ENCODE data around the gene IFI27.

DNA sequence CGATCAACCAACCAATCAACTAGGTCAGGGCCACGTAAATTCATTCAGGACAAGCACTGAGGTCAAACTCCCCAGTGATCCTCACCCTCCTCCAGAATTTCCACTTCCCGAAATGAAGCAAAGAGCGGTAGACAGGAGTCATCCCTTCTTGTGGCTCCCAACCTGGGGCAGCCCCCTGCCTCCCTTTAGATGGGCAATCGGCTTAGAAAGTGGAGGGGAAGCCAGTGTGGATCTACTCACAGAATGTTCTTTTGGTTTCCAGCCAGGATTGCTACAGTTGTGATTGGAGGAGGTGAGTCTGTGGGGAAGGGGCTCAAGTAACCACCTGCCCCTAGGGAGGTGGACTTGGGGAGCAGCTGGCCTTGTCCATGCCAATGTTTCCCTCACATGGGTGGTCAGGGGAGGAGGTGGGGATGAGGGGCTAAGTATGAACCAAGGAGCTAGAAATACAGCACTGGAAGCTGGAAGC lies 4.1 kb downstream of the IFI27 start:
- TF ChIP-seq, protein P1, sequence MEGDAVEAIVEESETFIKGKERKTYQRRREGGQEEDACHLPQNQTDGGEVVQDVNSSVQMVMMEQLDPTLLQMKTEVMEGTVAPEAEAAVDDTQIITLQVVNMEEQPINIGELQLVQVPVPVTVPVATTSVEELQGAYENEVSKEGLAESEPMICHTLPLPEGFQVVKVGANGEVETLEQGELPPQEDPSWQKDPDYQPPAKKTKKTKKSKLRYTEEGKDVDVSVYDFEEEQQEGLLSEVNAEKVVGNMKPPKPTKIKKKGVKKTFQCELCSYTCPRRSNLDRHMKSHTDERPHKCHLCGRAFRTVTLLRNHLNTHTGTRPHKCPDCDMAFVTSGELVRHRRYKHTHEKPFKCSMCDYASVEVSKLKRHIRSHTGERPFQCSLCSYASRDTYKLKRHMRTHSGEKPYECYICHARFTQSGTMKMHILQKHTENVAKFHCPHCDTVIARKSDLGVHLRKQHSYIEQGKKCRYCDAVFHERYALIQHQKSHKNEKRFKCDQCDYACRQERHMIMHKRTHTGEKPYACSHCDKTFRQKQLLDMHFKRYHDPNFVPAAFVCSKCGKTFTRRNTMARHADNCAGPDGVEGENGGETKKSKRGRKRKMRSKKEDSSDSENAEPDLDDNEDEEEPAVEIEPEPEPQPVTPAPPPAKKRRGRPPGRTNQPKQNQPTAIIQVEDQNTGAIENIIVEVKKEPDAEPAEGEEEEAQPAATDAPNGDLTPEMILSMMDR (IDR thresholded peaks at IDR 0.05; ENCODE audit: low read length): no peak
- TF ChIP-seq EZH2 (optimal IDR thresholded peaks at IDR 0.05; ENCODE audit: low read depth, low read length): no peak
- TF ChIP-seq EZH2phosphoT487 (IDR thresholded peaks at IDR 0.05; ENCODE audit: low read length): no peak
